Panc1 (cell line): ENCODE measurements around the gene GALNT9. TPM values are rescaled to one million over a fixed set of nuclear protein-coding genes. Genes with fewer than 3 reads are reported as not detected.

ENCODE experiments used
- ATAC-seq: fragments of 200-7000 bp; cut with Tn5 transposase; 2 replicates; pipeline ENCODE4 v1.9.1; 2020; ENCODE audit warnings: mild to moderate bottlenecking, moderate library complexity
- BruUV-seq: library from RNA; stranded (reverse); fragments of 400-500 nt; replicated peaks from 2 replicates; lab custom pipeline; 2021; lab: Mats Ljungman, UMichigan
- CTCF ChIA-PET: fragments of 300-600 bp; sonication (Branson Sonifier 250); formaldehyde crosslinking; loops from one replicate; lab custom pipeline; 2022; ENCODE audit warnings: antibody characterized with exemption; lab: Charles Lee
- POLR2A ChIA-PET: fragments of 300-600 bp; sonication (Branson Sonifier 250); formaldehyde crosslinking; loops from one replicate; lab custom pipeline; 2022; ENCODE audit warnings: antibody characterized with exemption; lab: Charles Lee
- DNase-seq: peaks from one replicate; pipeline ENCODE4 v3.0.0-alpha.2; 2010; ENCODE audit warnings: low read depth, low spot score
- H3K27ac ChIP-seq: 2 replicates; pipeline ENCODE4 v1.5.1; 2011; ENCODE audit warnings: mild to moderate bottlenecking, low read length, inconsistent platforms
- H3K27me3 ChIP-seq: fragments of 200-500 bp; sonication (Bioruptor generic); 2 replicates; pipeline ENCODE4 v1.6.0; 2014; ENCODE audit warnings: low read length, inconsistent platforms; ENCODE audit not compliant: control insufficient read depth, insufficient read depth
- H3K36me3 ChIP-seq: fragments of 200-500 bp; sonication (Bioruptor generic); 2 replicates; pipeline ENCODE4 v1.5.1; 2014; ENCODE audit warnings: inconsistent platforms, mild to moderate bottlenecking, low read length, moderate library complexity; ENCODE audit not compliant: control insufficient read depth, insufficient read depth
- H3K4me1 ChIP-seq: 2 replicates; pipeline ENCODE4 v1.5.1; 2011; ENCODE audit warnings: inconsistent platforms, mild to moderate bottlenecking, low read length, moderate library complexity; ENCODE audit not compliant: control insufficient read depth, insufficient read depth
- H3K4me3 ChIP-seq, 2 experiments: 2 replicates each; pipeline ENCODE4 v1.5.1; 2011 to 2012; ENCODE audit warnings: low read depth in 2 of 2, low read length in 2 of 2, mild to moderate bottlenecking in 2 of 2, inconsistent platforms in 1 of 2, moderate library complexity in 1 of 2
- H3K9me3 ChIP-seq: fragments of 200-500 bp; sonication (Bioruptor generic); 2 replicates; pipeline ENCODE4 v1.5.1; 2014; ENCODE audit warnings: low read depth, mild to moderate bottlenecking, inconsistent platforms, low read length, moderate library complexity; ENCODE audit not compliant: control insufficient read depth, insufficient read depth
- CTCF ChIP-seq: fragments of 450-650 bp; IDR thresholded peaks from 2 replicates; pipeline ENCODE4 v1.5.1; 2017; ENCODE audit warnings: mild to moderate bottlenecking
- POLR2AphosphoS5 ChIP-seq: IDR thresholded peaks from 2 replicates; pipeline ENCODE4 v1.6.1; 2012; ENCODE audit warnings: mild to moderate bottlenecking, low read depth, low read length, moderate library complexity
- REST ChIP-seq, 2 experiments: IDR thresholded peaks; 2 replicates each; pipeline ENCODE4 v1.6.1; 2011 to 2012; ENCODE audit warnings: low read depth in 2 of 2, control low read depth in 1 of 2, low read length in 1 of 2, mild to moderate bottlenecking in 1 of 2, moderate library complexity in 1 of 2; ENCODE audit not compliant: insufficient read depth in 1 of 2
- SIN3A ChIP-seq: IDR thresholded peaks from 2 replicates; pipeline ENCODE4 v1.6.1; 2012; ENCODE audit warnings: low read depth, mild to moderate bottlenecking, low read length, moderate library complexity, borderline replicate concordance; ENCODE audit not compliant: insufficient read depth
- TCF7L2 ChIP-seq: IDR thresholded peaks from 2 replicates; pipeline ENCODE4 v1.6.1; 2011; ENCODE audit warnings: mild to moderate bottlenecking, low read depth, low read length, inconsistent platforms
- in situ Hi-C: cut with HindIII; loops from 2 replicates; pipeline ENCODE4 v1.10.0; 2016; ENCODE audit warnings: low sequenced_read_pairs, low pct_unique_long_range_greater_than_20kb
- intact Hi-C: fragments of 100-400 bp; cut with micrococcal nuclease; formaldehyde crosslinking; loops from one replicate; pipeline ENCODE4 v1.10.0; 2022; ENCODE audit not compliant: unreplicated experiment
- total RNA-seq: library from RNA; stranded (reverse); gene quantifications from one replicate; pipeline ENCODE4 v1.2.1, GENCODE V29; 2021; ENCODE audit not compliant: unreplicated experiment

Gene GALNT9
- total RNA-seq, 1 experiment from 2014 or later: 0.33 TPM

DNA sequence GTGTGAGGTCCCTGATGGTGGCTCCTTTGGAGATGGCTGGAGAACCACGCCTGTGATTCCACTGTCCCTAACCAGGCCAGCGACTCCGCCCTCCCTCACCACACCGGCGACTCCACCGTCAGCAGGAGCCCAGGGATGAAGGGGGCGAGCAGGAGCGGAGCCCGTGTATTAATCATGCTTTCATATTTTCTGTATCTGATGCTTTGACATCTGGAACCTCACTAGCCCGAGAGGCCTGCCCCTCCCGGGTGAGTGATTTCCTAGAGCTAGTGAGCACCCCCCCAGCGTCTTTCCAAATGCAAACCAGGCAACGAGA lies 115.3 kb downstream of the GALNT9 start:
- H3K4me1 ChIP-seq: no peaks in the 10 kb centered on the region
- TF ChIP-seq TCF7L2 (no peak), SIN3A (no peak), POLR2AphosphoS5 (no peak), CTCF (no peak), REST (IDR thresholded peaks at IDR 0.05; ENCODE audit: insufficient read depth in 1 of 2, low read depth in 2 of 2, low read length in 1 of 2) (no peak)
- H3K36me3 ChIP-seq: no peaks in the 10 kb centered on the region
- ATAC-seq: no peak
- POLR2A ChIA-PET: no interaction called here
- H3K27me3 ChIP-seq: peaks cover 4% of the 10 kb centered on the region; the same call in 1 of the 2 replicates
- BruUV-seq: no TSS peak
- no peaks in the 10 kb centered on the region for H3K9me3 ChIP-seq
- no peak for DNase-seq
- no peak overlapping the region for H3K27ac ChIP-seq
- intact Hi-C loops: loop anchor here (10.0 kb wide), 1 partner anchor 59 kb away; no protein-coding TSS in a partner anchor
- H3K4me3 ChIP-seq: no peak overlapping the region
- CTCF ChIA-PET: no interaction called here
- in situ Hi-C loops: no loop called here

GRCh38 chr12:132213359-132214160 lies 115.8 kb downstream of the GALNT9 start:
- TF ChIP-seq POLR2AphosphoS5 (no peak), SIN3A (no peak), REST (IDR thresholded peaks at IDR 0.05; ENCODE audit: insufficient read depth in 1 of 2, low read depth in 2 of 2, low read length in 1 of 2) (no peak), CTCF (no peak), TCF7L2 (no peak)
- Histone ChIP-seq H3K27me3 (peaks cover 2% of the 10 kb centered on the region; the same call in 1 of the 2 replicates), H3K36me3 (no peaks in the 10 kb centered on the region), H3K9me3 (no peaks in the 10 kb centered on the region), H3K4me1 (no peaks in the 10 kb centered on the region), H3K4me3 (no peak overlapping the region), H3K27ac (no peak overlapping the region)
- ATAC-seq (0 out of 2 replicates have a peak, but pooled peaks have one; percentile 23), DNase-seq (no peak)
- CTCF ChIA-PET: no interaction called here
- in situ Hi-C loops: no loop called here
- POLR2A ChIA-PET: no interaction called here
- BruUV-seq: no TSS peak
- intact Hi-C loops: loop anchor here (10.0 kb wide), 1 partner anchor 59 kb away; no protein-coding TSS in a partner anchor
